ENCODE measurements around the gene BEX4. TPM values are rescaled to one million over a fixed set of nuclear protein-coding genes. Genes with fewer than 3 reads are reported as not detected.

BEX4 gene, protein sequence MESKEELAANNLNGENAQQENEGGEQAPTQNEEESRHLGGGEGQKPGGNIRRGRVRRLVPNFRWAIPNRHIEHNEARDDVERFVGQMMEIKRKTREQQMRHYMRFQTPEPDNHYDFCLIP
- total RNA-seq: 15.5 and 26.4 TPM in 2 replicates

DNA sequence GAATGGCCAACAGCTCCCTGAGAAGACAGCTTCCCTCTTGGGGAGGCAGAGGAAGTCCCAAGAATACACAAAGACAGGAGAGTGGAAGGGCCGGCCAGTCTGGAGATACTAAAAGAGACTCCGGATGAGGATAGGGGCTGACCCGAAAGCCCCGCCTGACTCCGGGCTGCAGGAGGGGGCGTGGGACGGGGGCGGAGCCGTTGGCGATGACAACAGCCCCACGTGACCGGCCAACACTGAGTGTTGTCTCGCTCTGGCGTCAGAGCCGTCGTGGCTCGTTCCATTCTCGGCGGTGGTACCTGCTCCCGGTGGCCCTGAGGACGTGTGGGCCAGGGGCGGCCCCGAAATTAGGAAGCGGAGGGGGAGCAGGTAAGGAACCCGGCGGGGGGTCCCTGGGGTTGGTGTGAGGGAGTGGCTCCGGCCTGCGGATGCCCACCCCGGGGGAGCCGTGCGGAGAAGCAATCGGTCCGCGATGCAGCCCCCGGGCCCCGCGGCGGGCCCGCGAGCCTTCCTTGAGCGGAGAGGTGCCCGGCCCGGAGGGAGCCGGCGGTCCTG, at the start of gene BEX4:
Gene BEX4, plus strand, starts transcription at position 239 of the 555 bp plus-strand sequence. CDS start 1,046 bp downstream, outside the sequence.

DNA sequence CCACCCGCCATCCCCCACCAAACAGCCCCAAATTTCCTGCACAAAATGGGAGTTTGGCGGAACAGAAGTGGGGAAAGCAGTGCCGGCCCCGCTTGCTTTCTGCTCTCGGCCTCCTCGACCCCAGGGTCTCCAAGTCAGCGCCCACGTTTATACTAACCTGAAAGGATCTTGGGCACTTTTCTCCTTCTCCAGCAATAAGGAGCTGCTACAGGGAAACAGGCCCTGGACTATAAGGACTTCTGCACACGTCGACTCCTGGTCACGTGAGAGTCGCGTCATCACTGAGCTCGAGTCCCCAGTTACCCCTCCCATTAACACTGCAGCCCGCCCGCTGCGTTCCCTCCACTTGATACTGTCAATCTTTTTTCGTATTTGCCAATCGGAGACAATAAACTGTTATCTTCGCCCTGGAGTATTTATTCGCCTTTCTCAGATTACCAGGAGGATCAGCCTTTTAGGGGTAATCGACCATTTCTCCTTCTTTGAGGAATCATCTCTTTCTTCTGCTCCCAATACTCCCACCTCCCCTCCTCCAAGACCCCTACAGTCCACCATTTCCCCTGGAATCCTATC, 40.1 kb downstream of the BEX4 start, which contains the start of gene TCEAL8:
Gene TCEAL8, minus strand, starts transcription at position 235 of the 573 bp plus-strand sequence. CDS start 1,176 bp downstream, outside the sequence.

Other genes with a start within 250 kb of the BEX4 start
- gene BEX1, start 150.9 kb upstream of the BEX4 start, total RNA-seq: 3.1 and 4.4 TPM in 2 replicates
- not detected in 2 replicates for gene NXF3, start 122.0 kb upstream of the BEX4 start, total RNA-seq
- 123 and 139 TPM in 2 replicates for gene TCEAL8, start 40.0 kb downstream of the BEX4 start, total RNA-seq
- not detected in 2 replicates for gene TCEAL5, start 61.6 kb downstream of the BEX4 start, total RNA-seq
- 2.1 and 5.6 TPM in 2 replicates for gene BEX2, start 95.9 kb downstream of the BEX4 start, total RNA-seq
- gene TCEAL7, start 115.1 kb downstream of the BEX4 start, total RNA-seq: 44.3 and 50.5 TPM in 2 replicates
- gene TCEAL9, start 141.4 kb downstream of the BEX4 start, total RNA-seq: 145 and 153 TPM in 2 replicates
- gene BEX3, start 161.4 kb downstream of the BEX4 start, total RNA-seq: 239 and 345 TPM in 2 replicates